Kidney epithelial cell (primary cell): ENCODE data around the gene TRMT2A. TPM values are rescaled to one million over a fixed set of nuclear protein-coding genes. Genes with fewer than 3 reads are reported as not detected.

Source experiments
- DNase-seq: peaks from one replicate; pipeline ENCODE4 v3.0.0-alpha.2; 2010; ENCODE audit warnings: low read depth
- H3K27me3 ChIP-seq: 2 replicates; pipeline ENCODE4 v1.6.0; 2011; ENCODE audit warnings: low read length; ENCODE audit not compliant: control insufficient read depth, insufficient read depth
- H3K36me3 ChIP-seq: 2 replicates; pipeline ENCODE4 v1.5.1; 2011; ENCODE audit warnings: low read length; ENCODE audit not compliant: control insufficient read depth, insufficient read depth
- H3K4me3 ChIP-seq: 2 replicates; pipeline ENCODE4 v1.5.1; 2011; ENCODE audit warnings: low read depth, mild to moderate bottlenecking, control low read depth, low read length
- CTCF ChIP-seq: IDR thresholded peaks from 2 replicates; pipeline ENCODE4 v1.5.1; 2011; ENCODE audit warnings: mild to moderate bottlenecking, moderate library complexity, low read length, control low read depth, inconsistent platforms; ENCODE audit not compliant: insufficient read depth, poor library complexity, severe bottlenecking
- total RNA-seq: library from RNA; depleted of rRNA; stranded (reverse); fragments of >200 nt; gene quantifications from 2 replicates; pipeline ENCODE4 v1.2.3, GENCODE V29; 2015

Gene TRMT2A
- total RNA-seq, 1 donor from 2014 or later = 44.5 TPM

GRCh38 chr22:20137671-20138416 lies 20.8 kb upstream of the TRMT2A start:
- no peak for DNase-seq

GRCh38 chr22:20137113-20137512 lies 20.1 kb upstream of the TRMT2A start:
- TF ChIP-seq CTCF = no peak
- H3K4me3 ChIP-seq = no peak overlapping the region
- DNase-seq = no peak
- H3K27me3 ChIP-seq = no peaks in the 10 kb centered on the region
- no peaks in the 10 kb centered on the region for H3K36me3 ChIP-seq

More at GRCh38 chr22:20137671-20138416, 20.8 kb upstream of the TRMT2A start:
- TF ChIP-seq CTCF = no peak
- Histone ChIP-seq H3K4me3 (no peak overlapping the region), H3K36me3 (no peaks in the 10 kb centered on the region), H3K27me3 (no peaks in the 10 kb centered on the region)

GRCh38 chr22:20136603-20136873 lies 19.5 kb upstream of the TRMT2A start:
- no peak for TF ChIP-seq CTCF
- Histone ChIP-seq H3K36me3 (no peaks in the 10 kb centered on the region), H3K27me3 (no peaks in the 10 kb centered on the region), H3K4me3 (no peak overlapping the region)
- DNase-seq = no peak

GRCh38 chr22:20135806-20136602 lies 19.0 kb upstream of the TRMT2A start:
- no peak for TF ChIP-seq CTCF
- H3K36me3 ChIP-seq = no peaks in the 10 kb centered on the region
- DNase-seq = no peak
- H3K27me3 ChIP-seq = no peaks in the 10 kb centered on the region
- no peak overlapping the region for H3K4me3 ChIP-seq

GRCh38 chr22:20135265-20135664 lies 18.2 kb upstream of the TRMT2A start:
- no peaks in the 10 kb centered on the region for H3K27me3 ChIP-seq
- no peaks in the 10 kb centered on the region for H3K36me3 ChIP-seq
- no peak for DNase-seq
- no peak overlapping the region for H3K4me3 ChIP-seq
- TF ChIP-seq CTCF = no peak
